Spleen (tissue), 11 donors: ENCODE measurements around the gene TMEM135. TPM values are rescaled to one million over a fixed set of nuclear protein-coding genes. Genes with fewer than 3 reads are reported as not detected.

Experiments
- DNase-seq: peaks from one replicate; pipeline ENCODE4 v3.0.0-alpha.2; 2020
- H3K27ac ChIP-seq, 8 donors: fragments of 200-600 bp; sonication (generic) in 7 of 8; 1 replicate in 4 of 8; 2 replicates in 4 of 8; pipeline versions ENCODE4 v1.5.0 to v1.8.0; 2016 to 2021; ENCODE audit warnings: inconsistent platforms in 4 of 8, mild to moderate bottlenecking in 4 of 8, moderate library complexity in 1 of 8
- H3K27me3 ChIP-seq, 7 donors: fragments of 200-600 bp; sonication (generic) in 6 of 7; replicated peaks in 1 of 7; 1 replicate in 4 of 7; 2 replicates in 3 of 7; pipeline versions ENCODE4 v1.5.0 to v1.8.0; 2016 to 2021; ENCODE audit warnings: inconsistent platforms in 3 of 7, mild to moderate bottlenecking in 1 of 7
- H3K36me3 ChIP-seq, 6 donors: fragments of 200-600 bp; sonication (generic) in 5 of 6; 1 replicate in 4 of 6; 2 replicates in 2 of 6; pipeline versions ENCODE4 v1.5.0 to v1.8.0; 2016 to 2021; ENCODE audit warnings: inconsistent platforms in 2 of 6
- H3K4me1 ChIP-seq, 6 donors: fragments of 200-600 bp; sonication (generic) in 5 of 6; 1 replicate in 3 of 6; 2 replicates in 3 of 6; pipeline versions ENCODE4 v1.5.0 to v1.8.0; 2016 to 2021; ENCODE audit warnings: inconsistent platforms in 3 of 6
- H3K4me3 ChIP-seq, 8 donors: fragments of 200-600 bp; sonication (generic) in 7 of 8; 1 replicate in 4 of 8; 2 replicates in 4 of 8; pipeline versions ENCODE4 v1.5.0 to v1.8.0; 2016 to 2021; ENCODE audit warnings: inconsistent platforms in 4 of 8, mild to moderate bottlenecking in 4 of 8, moderate library complexity in 2 of 8
- H3K9me3 ChIP-seq, 8 donors: fragments of 200-600 bp; sonication (generic) in 7 of 8; 1 replicate in 4 of 8; 2 replicates in 4 of 8; pipeline versions ENCODE4 v1.5.0 to v1.8.0; 2016 to 2021; ENCODE audit warnings: inconsistent platforms in 4 of 8
- POLR2A ChIP-seq, 3 donors: fragments of 450-650 bp; IDR thresholded peaks; one replicate each; pipeline ENCODE4 v1.5.1; 2017; ENCODE audit warnings: antibody characterized with exemption in 3 of 3, mild to moderate bottlenecking in 1 of 3
- POLR2AphosphoS5 ChIP-seq, 3 donors: sonication (generic); formaldehyde crosslinking; IDR thresholded peaks; one replicate each; pipeline ENCODE4 v1.5.1; 2017; ENCODE audit warnings: antibody characterized with exemption in 3 of 3
- WGBS, 5 donors: extraction: QIAGEN DNeasy Blood & Tissue Kit in 3 of 5; methylation state at CpG; one replicate each; pipeline versions ENCODE4 v1.1.5 to v1.1.7; 2013 to 2018; 5-methylcytosine and 5-hydroxymethylcytosine counted together
- intact Hi-C: fragments of 100-400 bp; cut with DNase I; formaldehyde crosslinking; loops from one replicate; pipeline ENCODE4 v1.15.0; 2023; ENCODE audit warnings: low total_unique reads
- polyA plus RNA-seq, 3 donors: library from polyadenylated mRNA; stranded (reverse); fragments of 200-250 nt; gene quantifications; one replicate each; pipeline ENCODE4 v1.2.1, GENCODE V29; 2013
- total RNA-seq, 7 donors: library from RNA; depleted of rRNA in 3 of 7; stranded (reverse); fragments of >200 nt in 3 of 7; fragmentation: NEBNext Ultra II Directional in 4 of 7; extraction: Animal tissue kit (Norgen Biotek cat#: 25700) in 4 of 7; gene quantifications; one replicate each; pipeline versions ENCODE4 v1.1.0 to v1.2.1, GENCODE V29; 2016 to 2021
- TF ChIP-seq, protein P1 (sequence below), 11 experiments: fragments of 200-600 bp in 7 of 11; fragments of 450-650 bp in 4 of 11; sonication (generic) in 4 of 11; IDR thresholded peaks in 8 of 11; conservative IDR thresholded peaks in 3 of 11; 1 replicate in 7 of 11; 2 replicates in 4 of 11; pipeline versions ENCODE4 v1.4.0 to v1.8.0; 2016 to 2021; ENCODE audit warnings: antibody characterized with exemption in 11 of 11, inconsistent platforms in 4 of 11, mild to moderate bottlenecking in 1 of 11
- donor health status: healthy with polysubstance abuse.
- donor health status: DM: no; HTN: no; CAD: no; lungs with moderate emphysema.
- donor health status: DM: no; HTN: no; CAD: no.
- donor health status: Bipolar disorder and iron deficiency.
- donor health status: healthy.
- donor health status: DM: no; HTN: no; CAD: no.
- donor health status: DM: yes; HTN: yes; CAD: no.

TMEM135 gene
- total and polyA plus RNA-seq, 10 donors = 3.5 to 31.7 (median 20.7) TPM

DNA sequence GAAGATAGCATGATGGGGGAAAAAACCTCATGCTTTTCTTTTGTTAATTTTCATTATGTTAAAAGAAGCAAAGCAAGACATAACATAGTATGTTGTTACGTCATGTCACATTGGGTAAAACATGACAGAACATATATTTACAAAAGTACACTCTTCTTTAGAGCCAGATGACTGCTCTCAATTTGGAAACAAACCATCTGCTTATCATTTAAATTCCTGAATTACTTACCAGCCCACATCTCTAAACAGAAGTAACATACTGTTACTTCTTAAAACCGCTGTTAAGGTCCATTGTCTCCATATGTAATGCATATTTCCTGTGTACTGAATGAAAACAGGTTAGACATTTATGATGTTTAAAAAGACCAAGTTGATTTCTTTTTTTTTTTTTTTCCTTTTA lies 100.0 kb downstream of the TMEM135 start:
- WGBS, 5 donors = 84 to 89% (median 86%) methylated on average over 2 of the region's 2 CpGs
- no peak overlapping the region for H3K27ac ChIP-seq
- peaks cover 0 to 13% (median 0%) of the 10 kb centered on the region in 6 donors for H3K36me3 ChIP-seq
- TF ChIP-seq POLR2AphosphoS5 (IDR thresholded peaks at IDR 0.05) (no peak), POLR2A (IDR thresholded peaks at IDR 0.05) (no peak)
- TF ChIP-seq, protein P1, sequence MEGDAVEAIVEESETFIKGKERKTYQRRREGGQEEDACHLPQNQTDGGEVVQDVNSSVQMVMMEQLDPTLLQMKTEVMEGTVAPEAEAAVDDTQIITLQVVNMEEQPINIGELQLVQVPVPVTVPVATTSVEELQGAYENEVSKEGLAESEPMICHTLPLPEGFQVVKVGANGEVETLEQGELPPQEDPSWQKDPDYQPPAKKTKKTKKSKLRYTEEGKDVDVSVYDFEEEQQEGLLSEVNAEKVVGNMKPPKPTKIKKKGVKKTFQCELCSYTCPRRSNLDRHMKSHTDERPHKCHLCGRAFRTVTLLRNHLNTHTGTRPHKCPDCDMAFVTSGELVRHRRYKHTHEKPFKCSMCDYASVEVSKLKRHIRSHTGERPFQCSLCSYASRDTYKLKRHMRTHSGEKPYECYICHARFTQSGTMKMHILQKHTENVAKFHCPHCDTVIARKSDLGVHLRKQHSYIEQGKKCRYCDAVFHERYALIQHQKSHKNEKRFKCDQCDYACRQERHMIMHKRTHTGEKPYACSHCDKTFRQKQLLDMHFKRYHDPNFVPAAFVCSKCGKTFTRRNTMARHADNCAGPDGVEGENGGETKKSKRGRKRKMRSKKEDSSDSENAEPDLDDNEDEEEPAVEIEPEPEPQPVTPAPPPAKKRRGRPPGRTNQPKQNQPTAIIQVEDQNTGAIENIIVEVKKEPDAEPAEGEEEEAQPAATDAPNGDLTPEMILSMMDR (IDR thresholded peaks at IDR 0.05 in 8 of 11, conservative IDR thresholded peaks at IDR 0.05 in 3 of 11) = no peak
- peaks cover 0 to 27% (median 16%) of the 10 kb centered on the region in 8 donors for H3K9me3 ChIP-seq
- intact Hi-C loops = no loop called here
- DNase-seq = no peak
- no peaks in the 10 kb centered on the region for H3K27me3 ChIP-seq
- no peaks in the 10 kb centered on the region for H3K4me1 ChIP-seq
- no peak overlapping the region for H3K4me3 ChIP-seq

DNA sequence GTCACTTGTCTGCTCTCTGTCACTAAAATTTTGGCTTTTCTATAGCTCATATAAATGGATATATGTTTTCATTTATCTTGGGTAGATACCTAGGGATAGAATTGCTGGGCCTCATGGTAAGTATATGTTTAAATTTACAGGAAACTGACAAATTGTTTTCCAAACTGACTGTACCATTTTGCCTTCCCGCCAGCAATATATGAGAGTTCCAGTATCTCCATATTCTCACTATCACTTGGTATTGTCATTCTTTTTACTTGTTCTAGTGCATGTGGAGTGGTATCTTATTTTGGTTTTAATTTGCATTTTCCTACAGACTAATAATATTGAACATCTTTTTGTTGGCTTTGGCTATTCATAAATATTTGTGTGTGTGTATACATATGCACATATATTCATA lies 101.7 kb downstream of the TMEM135 start:
- Histone ChIP-seq H3K9me3 (peaks cover 0 to 27% (median 16%) of the 10 kb centered on the region in 8 donors), H3K36me3 (peaks cover 0 to 13% (median 0%) of the 10 kb centered on the region in 6 donors), H3K27ac (no peak overlapping the region), H3K27me3 (no peaks in the 10 kb centered on the region), H3K4me3 (no peak overlapping the region), H3K4me1 (no peaks in the 10 kb centered on the region)
- TF ChIP-seq POLR2AphosphoS5 (IDR thresholded peaks at IDR 0.05) (no peak), POLR2A (IDR thresholded peaks at IDR 0.05) (no peak)
- 2 to 100% (median 57%) methylated on average over 1 of the region's 1 CpG for WGBS, 5 donors
- intact Hi-C loops = no loop called here
- no peak for DNase-seq

DNA sequence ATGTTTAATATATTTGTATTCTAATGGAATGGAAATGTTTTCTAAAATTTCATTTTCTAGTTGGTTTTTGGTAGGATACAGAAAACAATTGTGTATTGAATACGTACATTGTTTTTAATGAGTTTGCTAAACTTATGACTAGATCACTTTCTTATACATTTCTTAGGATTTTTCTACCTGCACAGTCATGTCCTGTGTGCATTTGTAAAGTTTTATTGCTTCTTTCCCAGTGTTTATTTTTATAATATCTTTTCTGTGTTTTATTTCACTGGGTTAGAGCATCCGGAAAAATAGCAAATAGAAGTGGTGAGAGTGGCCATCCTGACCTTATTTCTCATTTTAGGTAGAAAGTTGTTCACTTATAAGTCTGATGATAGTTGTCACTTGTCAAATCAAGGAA lies 103.6 kb downstream of the TMEM135 start:
- no peak overlapping the region for H3K4me3 ChIP-seq
- peaks cover 0 to 27% (median 16%) of the 10 kb centered on the region in 8 donors for H3K9me3 ChIP-seq
- H3K4me1 ChIP-seq = no peaks in the 10 kb centered on the region
- TF ChIP-seq POLR2A (IDR thresholded peaks at IDR 0.05) (no peak), POLR2AphosphoS5 (IDR thresholded peaks at IDR 0.05) (no peak)
- TF ChIP-seq, protein P1 (IDR thresholded peaks at IDR 0.05 in 8 of 11, conservative IDR thresholded peaks at IDR 0.05 in 3 of 11) = no peak
- intact Hi-C loops = no loop called here
- no peak for DNase-seq
- no peak overlapping the region for H3K27ac ChIP-seq
- H3K27me3 ChIP-seq = no peaks in the 10 kb centered on the region
- H3K36me3 ChIP-seq = peaks cover 0 to 13% (median 0%) of the 10 kb centered on the region in 6 donors
- WGBS, 5 donors = 47 to 96% (median 70%) methylated on average over 2 of the region's 2 CpGs

DNA sequence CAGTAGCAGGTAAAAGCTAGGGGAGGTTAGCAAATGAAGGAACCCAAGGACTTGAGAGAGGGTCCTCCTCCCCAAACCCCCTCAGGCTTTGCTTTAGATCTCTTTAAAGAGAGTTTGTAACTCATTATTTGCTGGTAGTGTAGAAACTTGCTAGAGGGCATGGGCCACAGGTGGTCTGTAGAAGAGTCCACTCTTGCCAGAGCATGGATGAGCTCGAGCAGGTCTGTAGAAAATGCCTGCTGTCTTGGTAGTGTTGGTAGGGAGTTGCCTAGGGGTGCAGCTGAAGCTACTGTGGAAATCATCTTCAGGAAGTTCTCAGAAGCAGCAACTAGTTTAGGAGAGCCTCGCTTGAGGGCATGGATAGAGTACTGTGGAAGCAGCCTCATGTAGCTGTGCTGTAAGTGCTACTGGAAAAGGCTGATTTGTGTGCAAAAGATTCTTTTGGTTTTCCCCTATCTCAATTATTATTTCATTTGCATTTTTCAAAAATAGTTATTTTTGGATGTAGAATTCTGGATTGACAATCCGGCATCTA lies 104.3 kb downstream of the TMEM135 start:
- no peak overlapping the region for H3K27ac ChIP-seq
- H3K9me3 ChIP-seq = peaks cover 0 to 27% (median 16%) of the 10 kb centered on the region in 8 donors
- H3K27me3 ChIP-seq = no peaks in the 10 kb centered on the region
- TF ChIP-seq POLR2A (IDR thresholded peaks at IDR 0.05) = no peak
- TF ChIP-seq, protein P1 (IDR thresholded peaks at IDR 0.05 in 8 of 11, conservative IDR thresholded peaks at IDR 0.05 in 3 of 11) = no peak
- TF ChIP-seq POLR2AphosphoS5 (IDR thresholded peaks at IDR 0.05) = no peak
- WGBS, 5 donors = 59 to 95% (median 81%) methylated on average over 3 of the region's 3 CpGs
- intact Hi-C loops = no loop called here
- H3K36me3 ChIP-seq = peaks cover 0 to 13% (median 0%) of the 10 kb centered on the region in 6 donors
- H3K4me1 ChIP-seq = no peaks in the 10 kb centered on the region
- no peak for DNase-seq
- no peak overlapping the region for H3K4me3 ChIP-seq
